Activated CD8-positive, alpha-beta memory T cell treated with anti-CD3 and anti-CD28 coated beads for 4 hours (primary cell): Measurements from ENCODE around the gene ABTB2.
A peak's percentile ranks its signal among the peaks of the same experiment; 100 is the strongest.
"Not testable (repeated sequence)": the region's sequence is repeated elsewhere in the genome, so short reads cannot be mapped to it uniquely, and the experiment has no call there.

Experiments used
- DNase-seq, 2 donors: peaks; one replicate each; pipeline ENCODE4 v3.0.0-alpha.2; 2020; ENCODE audit warnings: low read depth in 2 of 2

The ABTB2 gene

GRCh38 chr11:34239465-34240149, 118.2 kb downstream of the ABTB2 start:
- no peak for DNase-seq

- no peak for DNase-seq
These were observed 118.8 kb downstream of the ABTB2 start for GRCh38 chr11:34238966-34239365.

- DNase-seq = no peak
These were observed 119.3 kb downstream of the ABTB2 start for GRCh38 chr11:34238533-34238932.

GRCh38 chr11:34236572-34236971, 121.2 kb downstream of the ABTB2 start:
- DNase-seq = no peak

DNA sequence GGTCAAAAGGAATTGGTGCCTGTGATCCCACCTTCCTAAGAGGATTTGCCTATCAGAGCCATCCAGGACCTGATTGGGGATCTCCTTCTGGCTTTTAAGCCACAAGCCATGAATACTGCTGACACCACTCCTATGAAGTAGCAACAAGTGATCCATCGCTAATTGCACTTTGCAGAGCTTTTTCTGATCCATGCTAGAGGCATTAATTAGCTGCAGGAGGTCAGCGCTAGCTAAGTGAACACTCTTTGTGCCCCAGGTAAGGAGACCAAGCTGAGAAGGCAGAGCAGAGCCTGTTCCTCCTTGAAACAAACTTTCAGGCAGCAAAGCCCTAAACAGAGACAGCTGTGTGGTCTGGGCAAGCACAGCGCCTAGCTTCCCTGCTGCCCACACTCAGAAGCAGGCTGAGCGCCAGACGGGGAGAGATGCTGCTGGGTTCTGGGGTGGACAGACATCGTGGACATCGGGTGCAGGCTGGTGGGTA, 122.2 kb downstream of the ABTB2 start:
- no peak for DNase-seq

DNA sequence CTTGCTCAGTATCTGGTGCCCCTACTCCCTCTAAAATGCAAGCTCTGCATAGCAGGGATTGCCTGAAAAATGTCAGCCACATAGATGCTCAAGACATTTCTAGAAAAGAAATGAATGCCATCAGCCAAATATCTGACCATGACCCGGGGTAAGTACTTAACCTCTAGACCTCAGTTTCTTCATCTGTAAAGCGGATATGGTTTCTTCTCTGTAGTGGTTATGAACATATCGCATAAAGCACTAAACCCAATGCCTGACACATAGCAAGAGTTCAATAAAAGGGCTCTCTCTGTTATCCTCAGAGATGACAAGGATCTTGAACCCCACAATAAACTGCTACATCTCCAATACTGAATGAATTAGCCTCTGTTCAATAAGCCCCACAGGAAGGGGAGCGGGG, 122.6 kb downstream of the ABTB2 start:
- no peak for DNase-seq

DNA sequence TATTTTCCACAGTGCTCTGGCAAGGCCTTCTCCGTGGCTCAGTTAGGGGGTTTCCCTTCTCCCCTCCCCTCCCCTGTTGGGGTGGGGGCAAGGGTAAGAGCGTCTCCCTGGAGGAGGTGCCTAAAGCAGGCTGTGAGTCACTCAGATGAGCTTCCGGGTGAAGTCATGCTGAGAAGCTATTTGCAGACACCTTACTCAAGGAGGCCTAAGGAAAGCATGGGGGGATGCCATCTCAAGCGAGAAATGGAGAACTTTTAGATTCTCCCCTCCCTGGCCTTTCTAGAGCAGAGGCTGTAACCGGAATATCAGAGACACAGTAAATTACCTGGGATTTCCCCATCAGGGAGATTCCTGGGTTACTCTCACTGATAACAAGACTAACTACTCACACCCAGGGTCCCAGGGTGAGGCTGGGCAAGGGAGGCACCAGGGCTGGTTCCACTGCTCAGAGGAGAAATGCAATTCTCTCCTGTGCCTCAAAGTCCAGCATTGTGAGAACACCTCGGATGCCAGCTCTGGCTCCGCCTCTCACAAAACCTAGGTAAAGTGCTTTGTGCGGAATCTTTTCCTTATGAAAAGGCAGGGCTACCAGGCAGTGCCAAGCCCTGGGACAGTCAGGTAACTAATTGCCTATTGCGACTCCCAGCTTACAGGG, 123.6 kb downstream of the ABTB2 start:
- DNase-seq = peak; percentile 64 to 81

GRCh38 chr11:34233215-34233614, 124.6 kb downstream of the ABTB2 start:
- no peak for DNase-seq

GRCh38 chr11:34232807-34233206, 125.0 kb downstream of the ABTB2 start:
- DNase-seq = no peak

GRCh38 chr11:34226210-34226609, 131.6 kb downstream of the ABTB2 start:
- no peak for DNase-seq

- DNase-seq = no peak
These were observed 132.7 kb downstream of the ABTB2 start for GRCh38 chr11:34225091-34225490.

GRCh38 chr11:34224434-34224966, 133.3 kb downstream of the ABTB2 start:
- no peak for DNase-seq

DNA sequence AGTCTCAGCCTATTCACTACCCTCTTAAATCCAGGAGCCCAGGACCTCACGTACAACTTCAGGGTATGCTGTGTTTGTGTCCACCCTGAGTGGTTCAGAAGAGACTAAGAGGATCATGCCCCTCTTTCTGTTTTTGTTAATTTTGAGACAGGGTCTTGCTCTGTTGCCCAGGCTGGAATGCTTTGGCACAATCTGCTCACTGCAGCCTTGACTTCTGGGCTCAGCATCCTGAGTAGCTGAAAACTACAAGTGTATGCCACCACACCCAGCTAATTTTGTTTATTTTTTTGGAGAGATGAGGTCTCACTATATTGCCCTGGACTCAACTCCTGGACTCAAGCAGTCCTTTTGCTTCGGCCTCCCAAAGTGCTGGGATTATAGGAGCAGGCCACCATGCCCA, 133.9 kb downstream of the ABTB2 start:
- DNase-seq = no peak

- DNase-seq = no peak
These were observed 134.6 kb downstream of the ABTB2 start for GRCh38 chr11:34223021-34223813.

DNA sequence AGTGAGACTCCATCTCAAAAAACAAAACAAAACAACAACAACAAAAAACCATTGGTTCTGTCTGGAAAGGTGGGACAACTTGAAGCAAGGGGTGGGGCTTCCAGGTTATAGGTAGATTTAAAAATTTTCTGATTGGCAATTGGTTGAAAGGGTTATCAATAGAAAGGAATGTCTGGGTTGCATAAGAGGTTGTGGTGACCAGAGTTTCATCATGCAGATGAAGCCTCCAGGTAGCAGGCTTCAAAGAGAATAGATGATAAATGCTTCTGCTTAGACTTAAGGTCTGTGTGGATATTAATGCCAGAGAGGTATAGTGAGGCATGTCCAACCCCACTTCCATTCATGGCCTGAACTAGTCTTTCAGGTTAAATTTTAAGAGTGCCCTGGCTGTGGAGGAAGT, 135.8 kb downstream of the ABTB2 start:
- no peak for DNase-seq

GRCh38 chr11:34219941-34220370, 137.9 kb downstream of the ABTB2 start:
- no peak for DNase-seq

GRCh38 chr11:34219279-34219678, 138.5 kb downstream of the ABTB2 start:
- no peak for DNase-seq

- DNase-seq = not testable (repeated sequence)
These were observed 139.1 kb downstream of the ABTB2 start for GRCh38 chr11:34218756-34219155.

GRCh38 chr11:34218067-34218466, 139.7 kb downstream of the ABTB2 start:
- DNase-seq = no peak

GRCh38 chr11:34216706-34217105, 141.1 kb downstream of the ABTB2 start:
- no peak for DNase-seq

GRCh38 chr11:34215806-34216453, 141.9 kb downstream of the ABTB2 start:
- no peak for DNase-seq
